DOHH2 (cell line): ENCODE results near the gene DEFB124.

Experiments used
- H3F3A ChIP-seq: fragments of 200-600 bp; sonication (generic), shearing (Covaris generic); 2 replicates; pipeline ENCODE4 v1.6.0; 2016; ENCODE audit warnings: antibody characterized with exemption, mild to moderate bottlenecking; ENCODE audit not compliant: control insufficient read depth, insufficient read depth
- H3K27ac ChIP-seq: fragments of 200-600 bp; sonication (generic); 2 replicates; pipeline ENCODE4 v1.5.1; 2014; ENCODE audit warnings: low read depth, mild to moderate bottlenecking, low read length, moderate library complexity
- H3K27me3 ChIP-seq: fragments of 200-600 bp; sonication (generic); 2 replicates; pipeline ENCODE4 v1.6.1; 2014; ENCODE audit warnings: mild to moderate bottlenecking, low read length, mixed read lengths; ENCODE audit not compliant: control insufficient read depth
- H3K36me3 ChIP-seq: fragments of 200-600 bp; sonication (generic); 2 replicates; pipeline ENCODE4 v1.6.1; 2014; ENCODE audit warnings: mild to moderate bottlenecking, low read length, moderate library complexity, mixed read lengths; ENCODE audit not compliant: control insufficient read depth
- H3K4me1 ChIP-seq: fragments of 200-600 bp; sonication (generic); 2 replicates; pipeline ENCODE4 v1.6.1; 2014; ENCODE audit warnings: mild to moderate bottlenecking, low read length, mixed read lengths; ENCODE audit not compliant: control insufficient read depth
- H3K4me2 ChIP-seq: fragments of 200-600 bp; sonication (generic); 2 replicates; pipeline ENCODE4 v1.6.0; 2014; ENCODE audit warnings: mild to moderate bottlenecking, low read length, moderate library complexity
- H3K4me3 ChIP-seq: fragments of 200-600 bp; sonication (generic); 2 replicates; pipeline ENCODE4 v1.5.1; 2014; ENCODE audit warnings: mild to moderate bottlenecking, low read length, mixed read lengths
- H3K79me2 ChIP-seq: fragments of 200-600 bp; sonication (generic); 2 replicates; pipeline ENCODE4 v1.6.1; 2014; ENCODE audit warnings: mild to moderate bottlenecking, low read length, mixed read lengths; ENCODE audit not compliant: control insufficient read depth
- H3K9me2 ChIP-seq: fragments of 200-600 bp; sonication (generic); replicated peaks from 2 replicates; pipeline ENCODE4 v1.6.1; 2014; ENCODE audit warnings: mild to moderate bottlenecking, low read length, mixed read lengths; ENCODE audit not compliant: control insufficient read depth
- H3K9me3 ChIP-seq: fragments of 200-600 bp; sonication (generic); 2 replicates; pipeline ENCODE4 v1.6.1; 2014; ENCODE audit warnings: antibody characterized with exemption, low read length, mixed read lengths; ENCODE audit not compliant: control insufficient read depth, insufficient read depth
- H4K20me1 ChIP-seq: fragments of 200-600 bp; sonication (generic); 2 replicates; pipeline ENCODE4 v1.6.0; 2014; ENCODE audit warnings: low read depth, mild to moderate bottlenecking, antibody characterized with exemption, low read length, moderate library complexity; ENCODE audit not compliant: control insufficient read depth, insufficient read depth
- EZH2phosphoT487 ChIP-seq: fragments of 200-600 bp; sonication (generic); IDR thresholded peaks from 2 replicates; pipeline ENCODE4 v1.6.1; 2017; ENCODE audit warnings: borderline replicate concordance, mild to moderate bottlenecking, antibody characterized with exemption, low read length, moderate library complexity, mixed read lengths
- TF ChIP-seq, protein P1 (sequence below): fragments of 200-600 bp; sonication (generic); IDR thresholded peaks from one replicate; pipeline ENCODE4 v1.5.1; 2014; ENCODE audit warnings: antibody characterized with exemption, mild to moderate bottlenecking, low read depth, low read length; ENCODE audit not compliant: poor library complexity, severe bottlenecking

DEFB124 gene

DNA sequence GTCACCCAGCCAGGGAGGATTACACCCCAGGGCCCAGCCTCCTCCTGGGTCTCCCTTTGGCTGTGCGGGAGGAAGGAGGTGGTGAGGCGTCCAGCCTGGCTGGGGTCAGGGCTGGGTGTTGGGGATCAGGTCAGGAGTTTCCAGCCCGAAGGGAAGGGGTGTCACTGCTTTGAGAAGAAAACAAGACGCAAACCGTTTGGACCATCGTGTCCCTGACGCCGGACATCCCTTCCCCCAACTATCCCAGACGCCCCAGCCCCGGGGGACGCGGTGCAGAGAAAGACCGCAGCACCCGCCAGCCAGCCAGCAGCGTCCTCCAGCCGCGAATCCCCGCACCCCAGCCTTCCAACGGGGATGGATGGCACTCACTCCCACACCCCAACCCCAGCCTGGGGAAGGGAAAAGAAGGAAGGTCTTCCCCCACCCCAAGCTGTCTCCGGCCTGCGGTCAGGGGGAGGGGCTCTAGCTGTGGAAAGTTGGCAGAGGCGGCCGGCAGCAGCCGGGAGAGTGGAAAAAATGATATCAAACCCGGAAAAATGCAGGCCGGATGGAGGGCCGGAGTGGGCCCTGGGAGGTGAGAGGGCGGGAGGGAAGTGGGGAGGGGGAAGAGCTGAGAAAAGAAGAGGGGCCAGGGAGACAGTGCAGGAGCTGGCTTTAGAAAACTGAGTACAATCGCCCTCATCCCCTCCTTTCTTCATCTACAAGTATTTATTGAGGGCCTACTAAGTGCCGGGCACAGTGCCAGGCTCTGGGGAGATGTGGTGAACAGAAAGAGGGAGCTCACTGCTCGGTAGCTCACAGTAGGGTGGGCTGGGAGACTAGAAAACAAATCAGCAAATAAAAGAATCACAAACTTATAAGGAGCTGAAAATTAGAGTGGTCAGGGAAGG lies 10.8 kb upstream of the DEFB124 start:
- no peak overlapping the region for H3K4me2 ChIP-seq
- H3K79me2 ChIP-seq, result no peaks in the 10 kb centered on the region
- no peak overlapping the region for H3K27ac ChIP-seq
- no peaks in the 10 kb centered on the region for H3K36me3 ChIP-seq
- peaks cover 4% of the 10 kb centered on the region; the same call in 1 of the 2 replicates for H3K27me3 ChIP-seq
- no peaks in the 10 kb centered on the region for H3K9me3 ChIP-seq
- no peaks in the 10 kb centered on the region for H3K4me1 ChIP-seq
- no peaks in the 10 kb centered on the region for H3F3A ChIP-seq
- TF ChIP-seq, protein P1, sequence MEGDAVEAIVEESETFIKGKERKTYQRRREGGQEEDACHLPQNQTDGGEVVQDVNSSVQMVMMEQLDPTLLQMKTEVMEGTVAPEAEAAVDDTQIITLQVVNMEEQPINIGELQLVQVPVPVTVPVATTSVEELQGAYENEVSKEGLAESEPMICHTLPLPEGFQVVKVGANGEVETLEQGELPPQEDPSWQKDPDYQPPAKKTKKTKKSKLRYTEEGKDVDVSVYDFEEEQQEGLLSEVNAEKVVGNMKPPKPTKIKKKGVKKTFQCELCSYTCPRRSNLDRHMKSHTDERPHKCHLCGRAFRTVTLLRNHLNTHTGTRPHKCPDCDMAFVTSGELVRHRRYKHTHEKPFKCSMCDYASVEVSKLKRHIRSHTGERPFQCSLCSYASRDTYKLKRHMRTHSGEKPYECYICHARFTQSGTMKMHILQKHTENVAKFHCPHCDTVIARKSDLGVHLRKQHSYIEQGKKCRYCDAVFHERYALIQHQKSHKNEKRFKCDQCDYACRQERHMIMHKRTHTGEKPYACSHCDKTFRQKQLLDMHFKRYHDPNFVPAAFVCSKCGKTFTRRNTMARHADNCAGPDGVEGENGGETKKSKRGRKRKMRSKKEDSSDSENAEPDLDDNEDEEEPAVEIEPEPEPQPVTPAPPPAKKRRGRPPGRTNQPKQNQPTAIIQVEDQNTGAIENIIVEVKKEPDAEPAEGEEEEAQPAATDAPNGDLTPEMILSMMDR, result no peak
- no peak for TF ChIP-seq EZH2phosphoT487
- no peaks in the 10 kb centered on the region for H3K9me2 ChIP-seq
- no peak overlapping the region for H3K4me3 ChIP-seq
- no peaks in the 10 kb centered on the region for H4K20me1 ChIP-seq

DNA sequence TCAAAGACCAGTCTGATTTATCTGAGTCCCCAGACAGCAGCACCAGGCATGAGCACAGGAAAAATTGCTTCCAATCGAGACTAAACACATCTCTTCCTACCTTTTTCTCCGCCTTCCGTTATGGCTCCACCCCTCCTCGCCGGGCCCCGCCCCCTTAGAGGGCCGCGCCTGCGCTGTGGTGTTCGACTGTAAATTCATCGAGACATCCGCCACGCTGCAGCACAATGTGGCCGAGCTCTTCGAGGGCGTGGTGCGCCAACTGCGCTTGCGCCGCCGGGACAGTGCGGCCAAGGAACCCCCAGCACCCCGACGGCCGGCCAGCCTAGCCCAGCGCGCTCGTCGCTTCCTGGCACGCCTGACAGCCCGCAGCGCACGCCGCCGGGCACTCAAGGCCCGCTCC lies 9.1 kb upstream of the DEFB124 start:
- TF ChIP-seq, protein P1, result no peak
- TF ChIP-seq EZH2phosphoT487, result no peak
- no peaks in the 10 kb centered on the region for H3K36me3 ChIP-seq
- no peaks in the 10 kb centered on the region for H3F3A ChIP-seq
- no peaks in the 10 kb centered on the region for H4K20me1 ChIP-seq
- H3K27ac ChIP-seq, result no peak overlapping the region
- H3K4me3 ChIP-seq, result no peak overlapping the region
- H3K79me2 ChIP-seq, result no peaks in the 10 kb centered on the region
- no peaks in the 10 kb centered on the region for H3K9me2 ChIP-seq
- no peaks in the 10 kb centered on the region for H3K9me3 ChIP-seq
- H3K4me2 ChIP-seq, result no peak overlapping the region
- H3K27me3 ChIP-seq, result peaks cover 4% of the 10 kb centered on the region; the same call in 1 of the 2 replicates
- H3K4me1 ChIP-seq, result no peaks in the 10 kb centered on the region

DNA sequence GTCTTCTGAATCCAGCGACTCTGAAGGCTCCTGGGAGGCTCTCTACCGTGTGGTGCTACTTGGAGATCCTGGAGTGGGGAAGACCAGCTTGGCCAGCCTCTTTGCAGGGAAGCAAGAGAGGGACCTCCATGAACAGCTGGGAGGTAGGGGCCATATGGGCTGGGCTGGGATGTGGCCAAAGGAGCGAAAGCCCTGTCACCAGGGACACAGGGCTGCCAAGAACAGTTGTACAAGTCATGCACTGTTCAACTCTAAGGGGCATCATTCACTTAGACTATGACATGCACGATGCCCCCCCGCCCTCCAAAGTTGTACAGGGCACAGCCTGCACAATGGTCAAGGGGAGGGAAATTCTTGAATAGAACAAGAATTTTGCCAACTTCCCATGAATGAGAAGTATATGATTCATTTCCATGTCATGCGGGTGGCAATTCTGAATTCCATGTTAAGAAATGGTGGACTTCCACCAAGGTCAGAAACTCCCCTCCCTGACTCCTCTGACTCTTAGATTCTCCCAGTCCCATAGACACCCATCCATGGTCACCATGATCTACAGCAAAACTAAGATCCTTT lies 1.8 kb upstream of the DEFB124 start:
- Histone ChIP-seq H3K27me3 (peaks cover 10% of the 10 kb centered on the region; the same call in 1 of the 2 replicates), H3K36me3 (no peaks in the 10 kb centered on the region), H3F3A (no peaks in the 10 kb centered on the region), H3K4me3 (no peak overlapping the region), H3K9me2 (no peaks in the 10 kb centered on the region), H3K79me2 (no peaks in the 10 kb centered on the region), H3K27ac (no peak overlapping the region), H3K4me2 (no peak overlapping the region), H4K20me1 (no peaks in the 10 kb centered on the region), H3K9me3 (no peaks in the 10 kb centered on the region), H3K4me1 (peaks cover 21% of the 10 kb centered on the region)
- TF ChIP-seq, protein P1, result no peak
- no peak for TF ChIP-seq EZH2phosphoT487
